Measurements from ENCODE around the gene TSPY3. TPM values are rescaled to one million over a fixed set of nuclear protein-coding genes. Genes with fewer than 3 reads are reported as not detected.
"Not testable (repeated sequence)": the region's sequence is repeated elsewhere in the genome, so short reads cannot be mapped to it uniquely, and the experiment has no call there.

The TSPY3 gene, protein sequence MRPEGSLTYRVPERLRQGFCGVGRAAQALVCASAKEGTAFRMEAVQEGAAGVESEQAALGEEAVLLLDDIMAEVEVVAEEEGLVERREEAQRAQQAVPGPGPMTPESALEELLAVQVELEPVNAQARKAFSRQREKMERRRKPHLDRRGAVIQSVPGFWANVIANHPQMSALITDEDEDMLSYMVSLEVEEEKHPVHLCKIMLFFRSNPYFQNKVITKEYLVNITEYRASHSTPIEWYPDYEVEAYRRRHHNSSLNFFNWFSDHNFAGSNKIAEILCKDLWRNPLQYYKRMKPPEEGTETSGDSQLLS
- polyA plus RNA-seq (2011; rRNA removed) = not detected in 2 replicates
- not detected in 2 replicates for polyA plus RNA-seq (2012; cell fraction: cytosol; rRNA removed)
- not detected in 2 replicates for polyA plus RNA-seq (2012; cell fraction: nucleus; rRNA removed)
- not detected in 3 replicates for polyA plus RNA-seq (2017; fragmentation: RNase III; extraction: RNeasy Plus Mini Kit Qiagen cat#74134 plus additional on column Dnase treatment)
- not detected in 2 replicates for polyA minus RNA-seq (2011; rRNA and poly(A)+ RNA removed)

DNA sequence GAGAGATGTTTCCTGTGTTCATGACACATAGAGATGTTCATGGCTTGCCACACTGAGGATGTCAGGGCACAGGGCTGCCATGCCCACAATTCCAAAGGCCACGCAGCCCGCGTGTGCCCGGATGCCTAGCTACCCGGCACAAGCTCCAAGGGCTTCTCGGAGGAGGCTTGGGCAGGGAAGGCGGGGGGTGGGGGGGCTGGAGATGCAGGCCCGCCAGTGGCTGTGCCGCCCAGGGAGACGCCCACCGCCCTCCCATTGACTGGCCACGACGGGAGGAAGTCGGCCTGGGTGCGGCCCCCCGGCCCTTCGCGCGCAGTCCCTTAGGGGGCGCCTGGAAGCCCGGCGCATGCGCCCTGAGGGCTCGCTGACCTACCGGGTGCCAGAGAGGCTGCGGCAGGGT lies at the start of gene TSPY3:
TSPY3 (plus strand) TSS at position 301 of the 400 bp plus-strand sequence; CDS start at position 347, 46 bp downstream.
- H3K4me3 ChIP-seq; H3K27ac ChIP-seq; FAIRE-seq; H3K4me1 ChIP-seq; DNase-seq (ENCODE audit: low read depth in 1 of 2, low spot score in 1 of 2); POLR2A ChIA-PET; H3K4me2 ChIP-seq; H3K9me3 ChIP-seq; CTCF ChIA-PET; ATAC-seq: not testable (repeated sequence)
- no CpG with 5 or more reads among the region's 26 CpGs for WGBS (ENCODE audit: missing lambda C conversion rate)

DNA sequence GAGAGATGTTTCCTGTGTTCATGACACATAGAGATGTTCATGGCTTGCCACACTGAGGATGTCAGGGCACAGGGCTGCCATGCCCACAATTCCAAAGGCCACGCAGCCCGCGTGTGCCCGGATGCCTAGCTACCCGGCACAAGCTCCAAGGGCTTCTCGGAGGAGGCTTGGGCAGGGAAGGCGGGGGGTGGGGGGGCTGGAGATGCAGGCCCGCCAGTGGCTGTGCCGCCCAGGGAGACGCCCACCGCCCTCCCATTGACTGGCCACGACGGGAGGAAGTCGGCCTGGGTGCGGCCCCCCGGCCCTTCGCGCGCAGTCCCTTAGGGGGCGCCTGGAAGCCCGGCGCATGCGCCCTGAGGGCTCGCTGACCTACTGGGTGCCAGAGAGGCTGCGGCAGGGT lies 40.7 kb upstream of the TSPY3 start, which contains the start of gene TSPY8:
TSPY8 (plus strand) TSS at position 301 of the 400 bp plus-strand sequence; CDS start at position 347, 46 bp downstream.
- ATAC-seq = not testable (repeated sequence)

DNA sequence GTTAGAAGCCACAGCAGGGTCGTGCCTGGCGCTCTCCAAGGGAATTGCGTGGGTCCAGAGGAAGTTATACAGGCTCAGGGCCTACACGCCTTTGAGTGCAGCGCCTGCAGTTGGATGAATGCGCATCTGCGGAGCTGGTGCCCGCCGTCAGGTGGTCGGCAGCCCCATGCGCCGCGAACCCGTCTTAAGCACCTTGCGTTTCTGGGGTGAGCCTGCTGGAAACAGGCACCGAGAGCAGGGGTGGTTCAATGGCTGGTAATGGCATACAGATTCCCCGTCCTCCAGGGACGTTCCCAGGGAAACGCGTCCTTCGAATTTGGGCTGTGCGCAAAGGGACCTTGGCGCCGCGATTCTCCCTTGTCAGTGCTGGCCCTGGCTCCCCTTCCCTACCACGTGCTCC lies 1.7 kb upstream of the TSPY3 start:
- POLR2A ChIA-PET; FAIRE-seq; H3K4me1 ChIP-seq; H3K4me3 ChIP-seq; H3K9me3 ChIP-seq; H3K4me2 ChIP-seq; DNase-seq (ENCODE audit: low read depth in 1 of 2, low spot score in 1 of 2); H3K27ac ChIP-seq; ATAC-seq; CTCF ChIA-PET: not testable (repeated sequence)
- WGBS (ENCODE audit: missing lambda C conversion rate) = 80% methylated on average over 16 of the region's 26 CpGs

More for the DNA sequence above, 40.7 kb upstream of the TSPY3 start, which contains the start of gene TSPY8:
- H3K4me1 ChIP-seq; H3K27ac ChIP-seq; H3K9me3 ChIP-seq; H3K4me2 ChIP-seq; CTCF ChIA-PET; H3K4me3 ChIP-seq; POLR2A ChIA-PET; DNase-seq (ENCODE audit: low read depth in 1 of 2, low spot score in 1 of 2); FAIRE-seq: not testable (repeated sequence)
- WGBS (ENCODE audit: missing lambda C conversion rate) = no CpG with 5 or more reads among the region's 25 CpGs

Other genes with a start within 250 kb of the TSPY3 start
- gene TSPY4, start 61.0 kb upstream of the TSPY3 start, polyA plus RNA-seq (2011; rRNA removed) = not detected in 2 replicates
- not detected in 3 replicates for gene TSPY4, start 61.0 kb upstream of the TSPY3 start, polyA plus RNA-seq (2017; fragmentation: RNase III; extraction: RNeasy Plus Mini Kit Qiagen cat#74134 plus additional on column Dnase treatment)
- not detected in 2 replicates for gene TSPY8, start 40.6 kb upstream of the TSPY3 start, polyA plus RNA-seq (2011; rRNA removed)
- gene TSPY8, start 40.6 kb upstream of the TSPY3 start, polyA plus RNA-seq (2017; fragmentation: RNase III; extraction: RNeasy Plus Mini Kit Qiagen cat#74134 plus additional on column Dnase treatment) = not detected in 3 replicates
- gene TSPY1, start 68.5 kb downstream of the TSPY3 start, polyA plus RNA-seq (2011; rRNA removed) = not detected in 2 replicates
- not detected in 3 replicates for gene TSPY1, start 68.5 kb downstream of the TSPY3 start, polyA plus RNA-seq (2017; fragmentation: RNase III; extraction: RNeasy Plus Mini Kit Qiagen cat#74134 plus additional on column Dnase treatment)
- not detected in 2 replicates for gene TSPY9, start 88.8 kb downstream of the TSPY3 start, polyA plus RNA-seq (2011; rRNA removed)
- gene TSPY9, start 88.8 kb downstream of the TSPY3 start, polyA plus RNA-seq (2017; fragmentation: RNase III; extraction: RNeasy Plus Mini Kit Qiagen cat#74134 plus additional on column Dnase treatment) = not detected in 3 replicates
- not detected in 2 replicates for gene TSPY10, start 129.5 kb downstream of the TSPY3 start, polyA plus RNA-seq (2011; rRNA removed)
- gene TSPY10, start 129.5 kb downstream of the TSPY3 start, polyA plus RNA-seq (2017; fragmentation: RNase III; extraction: RNeasy Plus Mini Kit Qiagen cat#74134 plus additional on column Dnase treatment) = not detected in 3 replicates

Data from A549 (cell line).